DMS53 (cell line): ENCODE results near the gene LRCH1.

Experiments used
- DNase-seq: peaks from one replicate; lab custom pipeline; 2025; lab: John Stamatoyannopoulos, UW

The LRCH1 gene

GRCh38 chr13:46561691-46562090 lies 8.7 kb downstream of the LRCH1 start:
- DNase-seq = no peak

GRCh38 chr13:46562152-46562551 lies 9.2 kb downstream of the LRCH1 start:
- no peak for DNase-seq

GRCh38 chr13:46562581-46562980 lies 9.6 kb downstream of the LRCH1 start:
- no peak for DNase-seq

GRCh38 chr13:46565808-46566750 lies 13.1 kb downstream of the LRCH1 start:
- DNase-seq = no peak

DNA sequence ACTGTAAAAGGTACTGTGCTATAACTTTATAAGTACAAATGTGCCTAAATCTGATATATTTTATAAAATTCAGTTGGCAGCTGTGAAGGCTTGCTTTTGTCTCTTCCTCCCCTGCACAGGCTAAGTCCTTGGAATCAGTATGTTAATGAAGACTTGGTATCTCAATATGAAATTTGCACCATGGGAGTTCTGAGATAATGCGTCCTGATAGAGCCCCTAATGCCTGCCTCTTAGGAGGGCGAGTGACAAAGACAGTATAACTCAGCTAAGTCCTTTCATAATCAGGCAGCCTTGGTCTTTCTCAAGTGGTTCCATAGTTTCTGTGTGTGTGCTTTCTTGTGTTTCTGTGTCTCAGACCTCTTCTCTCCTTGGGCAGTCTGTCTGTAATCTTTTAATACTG lies 14.7 kb downstream of the LRCH1 start:
- DNase-seq = no peak

- DNase-seq = no peak
These were observed 16.5 kb downstream of the LRCH1 start for GRCh38 chr13:46569456-46569855.

- no peak for DNase-seq
These were observed 17.3 kb downstream of the LRCH1 start for GRCh38 chr13:46570273-46570672.

GRCh38 chr13:46571189-46571908 lies 18.4 kb downstream of the LRCH1 start:
- DNase-seq = no peak

GRCh38 chr13:46571909-46572595 lies 19.1 kb downstream of the LRCH1 start:
- DNase-seq = no peak

DNA sequence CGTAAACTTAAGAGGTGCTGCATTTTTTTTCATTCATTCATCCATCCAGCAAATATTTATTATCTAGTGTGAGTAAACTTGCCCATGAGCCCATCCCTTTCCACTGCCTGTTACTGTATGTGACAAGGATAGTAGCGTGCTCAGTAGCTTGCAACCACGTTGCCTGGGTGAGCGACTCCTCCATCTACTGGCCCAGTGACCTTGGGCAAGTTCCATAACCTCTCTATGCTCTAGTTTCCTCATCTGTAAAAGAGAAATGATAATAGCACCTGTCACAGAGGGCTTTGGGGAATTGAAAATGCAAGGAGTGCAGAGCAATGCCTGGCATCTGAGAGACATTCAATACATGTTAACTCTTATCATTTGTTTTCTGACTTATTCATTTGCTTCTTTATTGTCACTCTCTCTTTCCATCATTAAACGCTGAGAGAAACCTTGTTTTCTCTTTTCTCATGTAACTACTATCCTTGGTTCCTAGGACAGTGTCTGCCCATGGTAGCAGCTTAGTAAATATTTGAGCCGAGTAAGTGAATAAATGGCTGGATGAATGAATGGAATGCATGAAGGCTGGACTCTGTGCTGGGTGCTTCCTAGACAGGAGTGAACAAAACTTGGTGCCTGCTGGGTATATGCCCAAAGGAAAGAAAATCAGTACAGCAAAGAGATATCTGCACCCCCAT lies 19.9 kb downstream of the LRCH1 start:
- no peak for DNase-seq

DNA sequence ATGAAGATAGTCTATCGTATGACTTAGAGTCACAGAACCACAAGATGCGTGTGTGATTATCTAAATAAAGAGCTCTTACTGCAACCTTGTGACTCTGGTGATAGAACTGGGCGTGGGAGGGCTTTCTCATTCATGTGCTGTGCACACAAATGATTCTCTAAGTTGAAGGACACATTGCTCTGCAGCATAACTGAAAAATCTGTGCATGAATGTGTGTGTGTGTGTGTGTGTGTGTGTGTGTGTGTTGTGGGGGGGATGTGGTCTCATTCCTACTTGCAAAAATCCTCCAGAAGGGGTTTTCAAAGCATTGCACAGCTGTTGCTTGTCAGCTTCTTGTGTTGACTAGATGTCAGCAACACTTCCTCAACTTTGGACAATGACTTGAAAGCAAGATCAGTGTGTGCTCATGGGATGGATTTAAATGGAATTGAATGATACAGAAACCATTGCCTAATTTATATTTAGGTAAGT lies 22.4 kb downstream of the LRCH1 start:
- no peak for DNase-seq

GRCh38 chr13:46575818-46576221 lies 22.9 kb downstream of the LRCH1 start:
- no peak for DNase-seq

- no peak for DNase-seq
These were observed 23.8 kb downstream of the LRCH1 start for GRCh38 chr13:46576762-46577161.

DNA sequence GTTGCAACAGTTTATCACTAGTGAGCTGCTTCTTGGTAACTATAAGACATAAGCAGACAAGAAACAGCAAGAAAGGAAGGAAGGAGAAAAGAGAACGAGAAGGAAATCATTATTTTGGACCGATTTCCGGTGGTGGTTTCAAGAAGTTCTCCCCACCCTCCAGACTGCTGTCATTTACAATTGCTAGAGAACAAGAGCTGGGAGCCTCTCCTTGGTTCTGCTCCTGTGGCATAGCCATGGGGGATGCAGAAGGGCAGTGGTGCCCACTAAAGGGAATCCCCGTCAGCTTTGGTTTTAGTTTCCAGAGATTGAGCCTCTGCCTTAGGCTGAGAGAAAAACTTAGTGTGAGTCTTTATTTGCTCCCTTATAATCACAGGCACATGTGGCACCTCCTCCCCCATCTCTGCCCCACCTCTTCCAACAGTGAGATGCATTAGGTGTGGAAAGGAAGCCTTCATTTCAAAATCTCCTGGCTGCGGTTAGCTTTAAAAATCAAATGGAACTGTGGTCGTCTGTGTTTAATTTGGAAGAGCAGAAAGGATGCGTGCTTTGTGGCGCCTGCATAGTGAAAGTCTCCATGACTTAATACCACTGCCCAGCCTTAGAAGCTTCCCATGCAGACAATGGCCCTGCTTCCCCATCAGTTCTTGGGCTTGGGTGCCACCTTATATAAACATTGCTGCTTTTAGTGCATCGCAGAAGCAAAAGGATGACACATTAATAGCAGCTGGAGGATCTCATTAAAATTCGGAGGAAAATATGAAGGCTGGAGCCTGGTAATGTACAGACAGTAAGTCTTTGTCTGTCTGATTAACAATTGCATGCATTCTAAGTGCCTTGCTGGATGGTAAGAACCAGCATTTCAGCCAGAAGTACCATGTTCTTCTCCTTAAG lies 25.0 kb downstream of the LRCH1 start:
- no peak for DNase-seq

DNA sequence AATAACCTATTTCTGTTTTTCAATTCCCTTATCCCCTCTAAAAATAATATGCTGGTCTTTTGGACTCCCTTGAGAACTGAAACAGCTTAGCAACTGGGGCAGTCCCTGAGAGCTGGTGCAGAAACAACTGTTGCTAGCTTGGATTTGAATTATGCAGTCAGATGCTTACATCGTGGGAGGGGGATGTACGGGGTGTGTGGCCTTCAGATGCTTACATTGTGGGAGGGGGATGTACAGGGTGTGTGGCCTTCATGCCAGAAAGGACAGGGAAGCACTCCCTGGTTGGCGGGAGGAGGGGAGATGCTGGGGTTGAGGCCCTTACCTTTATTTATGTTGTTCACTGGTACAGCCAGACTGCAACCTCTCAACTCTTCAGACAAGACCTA lies 25.6 kb downstream of the LRCH1 start:
- DNase-seq = no peak

DNA sequence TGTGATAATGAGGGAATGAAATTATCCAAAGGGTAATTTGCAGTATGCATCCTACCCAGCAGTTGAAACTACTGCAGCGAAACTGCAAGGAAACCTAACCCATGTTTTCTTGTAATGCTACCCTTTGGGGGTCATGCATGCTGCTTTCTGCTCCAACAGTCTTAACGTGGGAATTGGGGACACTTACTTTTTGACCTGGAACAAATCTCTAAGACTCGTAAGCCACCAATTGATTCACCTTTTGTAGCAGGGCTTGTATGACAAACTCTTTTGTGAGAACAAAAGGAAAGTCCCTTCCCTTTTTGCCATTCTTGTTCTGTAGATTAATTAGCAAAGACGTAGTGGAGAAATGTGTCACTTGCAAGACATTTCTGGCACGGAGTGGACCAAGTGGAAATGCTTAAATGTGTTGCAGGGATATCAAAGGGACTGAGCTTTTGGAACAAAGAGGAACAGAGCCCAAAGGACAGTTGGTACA lies 27.4 kb downstream of the LRCH1 start:
- no peak for DNase-seq

- DNase-seq = no peak
These were observed 29.2 kb downstream of the LRCH1 start for GRCh38 chr13:46582190-46582589.

DNA sequence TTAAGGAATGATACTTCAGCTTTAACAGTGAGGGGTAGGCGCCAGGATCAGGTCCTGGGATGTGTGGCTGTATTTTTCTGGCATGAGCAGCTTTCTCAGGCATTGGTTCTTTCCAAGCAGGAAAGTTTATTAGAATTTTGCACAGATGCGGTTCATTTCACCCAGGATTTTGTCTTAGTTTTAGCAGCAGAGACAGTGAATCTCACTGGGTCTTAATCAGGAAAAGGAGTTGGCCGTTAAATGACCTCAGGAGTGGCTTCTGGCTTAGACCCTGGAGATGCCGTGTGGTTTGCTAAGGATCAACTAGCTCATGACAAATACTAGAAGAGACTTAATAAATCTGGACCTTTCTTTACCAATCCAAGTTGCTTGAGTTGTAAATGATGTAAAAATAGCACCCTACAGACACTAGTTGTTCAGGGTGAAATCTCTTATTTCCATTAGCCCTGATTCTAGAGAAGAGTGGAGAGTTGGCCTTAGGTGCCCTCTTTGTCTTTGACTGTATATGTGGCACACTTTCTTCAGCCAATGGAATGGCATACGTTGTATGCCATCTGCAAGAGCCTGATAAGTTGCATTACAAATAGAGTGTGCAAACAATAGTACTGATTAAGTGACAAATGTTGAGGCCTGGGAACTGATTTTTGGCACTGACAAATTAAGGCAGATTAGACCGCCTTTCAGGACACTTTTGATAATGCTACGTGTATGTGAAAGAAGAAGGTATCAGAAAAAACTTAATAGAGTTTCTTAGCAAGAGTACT lies 34.0 kb downstream of the LRCH1 start:
- DNase-seq = no peak

DNA sequence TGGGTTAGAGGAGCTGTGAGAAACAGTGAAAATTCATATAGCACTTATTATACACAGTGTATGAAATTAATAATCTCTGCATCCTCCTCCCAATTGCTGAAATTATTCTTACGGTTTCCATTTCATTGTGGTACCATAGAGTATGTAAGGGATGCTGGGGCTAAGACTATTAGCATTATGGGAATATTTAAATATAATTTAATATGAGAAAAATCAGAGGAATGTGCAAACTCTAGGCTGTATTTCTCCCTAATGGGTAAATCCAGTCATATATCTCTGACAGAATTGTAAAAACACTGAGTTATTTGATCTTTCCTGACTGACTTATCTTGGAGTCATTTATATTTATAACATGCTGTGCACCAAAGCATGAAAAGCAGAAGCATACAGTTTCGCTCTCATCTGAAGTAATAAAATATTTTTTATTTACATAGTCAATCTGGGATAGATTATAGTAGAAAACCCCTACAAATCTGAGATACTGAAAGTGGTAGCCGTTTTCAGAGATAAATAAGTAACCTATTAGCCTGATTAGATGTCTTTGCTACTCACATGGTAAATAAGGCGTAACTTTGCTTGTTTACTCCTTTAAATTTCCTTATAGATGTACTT lies 34.9 kb downstream of the LRCH1 start:
- no peak for DNase-seq

DNA sequence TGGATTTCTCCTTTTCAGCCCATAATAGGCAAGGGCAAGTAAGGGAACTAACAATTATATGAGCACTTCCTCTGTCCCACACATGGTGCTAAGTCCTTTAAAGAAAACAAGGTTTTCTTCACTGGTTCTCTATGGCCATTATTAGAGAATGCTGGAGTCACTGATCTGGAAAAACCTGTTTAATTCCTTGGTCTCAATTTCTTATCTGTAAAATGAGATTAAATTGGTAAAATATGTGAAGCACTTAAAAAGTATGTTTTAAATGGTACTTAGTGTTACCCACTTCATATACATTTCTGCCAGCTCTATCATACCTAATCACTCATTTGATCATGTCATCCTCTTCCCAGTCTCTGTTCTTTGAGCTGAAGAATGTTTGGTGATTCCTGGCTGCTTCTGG lies 39.4 kb downstream of the LRCH1 start:
- no peak for DNase-seq
